ENCODE data around the gene BANP.

DNA sequence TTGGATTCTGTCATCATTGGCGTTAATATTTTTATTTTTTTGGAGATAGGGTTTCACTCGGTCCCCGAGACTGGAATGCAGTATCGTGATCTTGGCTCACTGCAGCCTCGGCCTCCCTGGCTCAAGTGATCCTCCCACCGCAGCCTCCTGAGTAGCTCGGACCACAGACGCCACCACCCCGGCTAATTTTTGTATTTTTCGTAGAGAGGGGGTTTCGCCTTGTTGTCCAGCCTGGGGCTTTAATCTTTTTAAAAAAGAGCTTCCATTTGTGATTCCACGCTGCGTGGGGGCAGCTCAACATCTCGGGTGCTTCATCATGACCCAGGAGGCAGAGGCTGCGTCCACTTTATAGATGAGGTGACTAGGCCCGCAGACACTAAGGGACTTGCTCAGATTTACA, 1.5 kb downstream of the BANP start:
- TF ChIP-seq PRDM15 (CRISPR knock-in tag; IDR thresholded peaks at IDR 0.05), result no peak
- TF ChIP-seq ATF3 (CRISPR knock-in tag; conservative IDR thresholded peaks at IDR 0.05), result no peak

Measured in WTC11 (cell line).